ACC112 (cell line): Measurements from ENCODE around the gene C2orf49.

ENCODE experiments used
- H2AFZ ChIP-seq: fragments of 200-600 bp; sonication (generic); one replicate; pipeline ENCODE4 v1.6.0; 2017; ENCODE audit warnings: antibody characterized with exemption, low read length; ENCODE audit not compliant: unreplicated experiment
- H3K27ac ChIP-seq: fragments of 200-600 bp; sonication (generic); 2 replicates; pipeline ENCODE4 v1.5.1; 2014; ENCODE audit warnings: low read depth, mild to moderate bottlenecking, antibody characterized with exemption, low read length, moderate library complexity
- H3K27me3 ChIP-seq: fragments of 200-600 bp; sonication (generic); 2 replicates; pipeline ENCODE4 v1.6.1; 2014; ENCODE audit warnings: mild to moderate bottlenecking, antibody characterized with exemption, low read length, moderate library complexity, mixed read lengths; ENCODE audit not compliant: insufficient read depth
- H3K36me3 ChIP-seq: fragments of 200-600 bp; sonication (generic); 2 replicates; pipeline ENCODE4 v1.6.1; 2016; ENCODE audit warnings: mild to moderate bottlenecking, antibody characterized with exemption, low read length, moderate library complexity, mixed read lengths; ENCODE audit not compliant: insufficient read depth
- H3K4me1 ChIP-seq: fragments of 200-600 bp; sonication (generic); one replicate; pipeline ENCODE4 v1.6.1; 2016; ENCODE audit warnings: low read length, mixed read lengths; ENCODE audit not compliant: insufficient read depth, unreplicated experiment, control insufficient read depth
- H3K4me3 ChIP-seq: fragments of 200-600 bp; sonication (generic); 2 replicates; pipeline ENCODE4 v1.5.1; 2014; ENCODE audit warnings: mild to moderate bottlenecking, low read depth, low read length
- H3K79me2 ChIP-seq: fragments of 200-600 bp; sonication (generic); one replicate; pipeline ENCODE4 v1.6.0; 2016; ENCODE audit warnings: low read length; ENCODE audit not compliant: control insufficient read depth, unreplicated experiment, insufficient read depth

The C2orf49 gene

GRCh38 chr2:105299290-105299689 lies 38.0 kb upstream of the C2orf49 start:
- no peaks in the 10 kb centered on the region for H3K27me3 ChIP-seq
- H3K27ac ChIP-seq, result no peak overlapping the region
- H2AFZ ChIP-seq, result no peak overlapping the region
- no peak overlapping the region for H3K4me3 ChIP-seq
- H3K36me3 ChIP-seq, result peaks cover 10% of the 10 kb centered on the region; the same call in 1 of the 2 replicates
- no peaks in the 10 kb centered on the region for H3K79me2 ChIP-seq
- no peaks in the 10 kb centered on the region for H3K4me1 ChIP-seq

GRCh38 chr2:105301646-105302045 lies 35.7 kb upstream of the C2orf49 start:
- Histone ChIP-seq H3K79me2 (no peaks in the 10 kb centered on the region), H3K27ac (no peak overlapping the region), H3K36me3 (peaks cover 10% of the 10 kb centered on the region; the same call in 1 of the 2 replicates), H2AFZ (no peak overlapping the region), H3K4me1 (no peaks in the 10 kb centered on the region), H3K27me3 (no peaks in the 10 kb centered on the region), H3K4me3 (no peak overlapping the region)

GRCh38 chr2:105307146-105307545 lies 30.2 kb upstream of the C2orf49 start:
- Histone ChIP-seq H3K36me3 (no peaks in the 10 kb centered on the region), H3K4me3 (no peak overlapping the region), H2AFZ (no peak overlapping the region), H3K27ac (no peak overlapping the region), H3K4me1 (no peaks in the 10 kb centered on the region), H3K27me3 (no peaks in the 10 kb centered on the region), H3K79me2 (no peaks in the 10 kb centered on the region)

GRCh38 chr2:105307550-105307949 lies 29.8 kb upstream of the C2orf49 start:
- Histone ChIP-seq H3K4me3 (no peak overlapping the region), H3K79me2 (no peaks in the 10 kb centered on the region), H3K27ac (no peak overlapping the region), H2AFZ (no peak overlapping the region), H3K27me3 (no peaks in the 10 kb centered on the region), H3K36me3 (no peaks in the 10 kb centered on the region), H3K4me1 (no peaks in the 10 kb centered on the region)

GRCh38 chr2:105307962-105308361 lies 29.4 kb upstream of the C2orf49 start:
- Histone ChIP-seq H3K4me1 (no peaks in the 10 kb centered on the region), H3K27me3 (no peaks in the 10 kb centered on the region), H3K36me3 (no peaks in the 10 kb centered on the region), H3K4me3 (no peak overlapping the region), H2AFZ (no peak overlapping the region), H3K27ac (no peak overlapping the region), H3K79me2 (no peaks in the 10 kb centered on the region)

GRCh38 chr2:105308382-105309146 lies 28.8 kb upstream of the C2orf49 start:
- Histone ChIP-seq H3K27ac (no peak overlapping the region), H3K79me2 (no peaks in the 10 kb centered on the region), H3K4me1 (no peaks in the 10 kb centered on the region), H3K4me3 (no peak overlapping the region), H3K36me3 (no peaks in the 10 kb centered on the region), H2AFZ (no peak overlapping the region), H3K27me3 (no peaks in the 10 kb centered on the region)

GRCh38 chr2:105309147-105309545 lies 28.2 kb upstream of the C2orf49 start:
- no peak overlapping the region for H2AFZ ChIP-seq
- H3K79me2 ChIP-seq, result no peaks in the 10 kb centered on the region
- no peaks in the 10 kb centered on the region for H3K4me1 ChIP-seq
- H3K4me3 ChIP-seq, result no peak overlapping the region
- no peak overlapping the region for H3K27ac ChIP-seq
- H3K27me3 ChIP-seq, result no peaks in the 10 kb centered on the region
- H3K36me3 ChIP-seq, result no peaks in the 10 kb centered on the region

- Histone ChIP-seq H3K79me2 (peaks cover 9% of the 10 kb centered on the region), H3K27ac (no peak overlapping the region), H3K4me1 (no peaks in the 10 kb centered on the region), H3K36me3 (no peaks in the 10 kb centered on the region), H3K4me3 (no peak overlapping the region), H2AFZ (no peak overlapping the region), H3K27me3 (no peaks in the 10 kb centered on the region)
Measured at GRCh38 chr2:105313877-105314276, 23.5 kb upstream of the C2orf49 start.

GRCh38 chr2:105315314-105315713 lies 22.0 kb upstream of the C2orf49 start:
- Histone ChIP-seq H3K27me3 (no peaks in the 10 kb centered on the region), H3K4me3 (no peak overlapping the region), H3K4me1 (no peaks in the 10 kb centered on the region), H3K27ac (no peak overlapping the region), H3K36me3 (no peaks in the 10 kb centered on the region), H2AFZ (no peak overlapping the region), H3K79me2 (peaks cover 9% of the 10 kb centered on the region)

- H3K36me3 ChIP-seq, result no peaks in the 10 kb centered on the region
- no peak overlapping the region for H3K27ac ChIP-seq
- no peak overlapping the region for H2AFZ ChIP-seq
- H3K4me1 ChIP-seq, result peaks cover 5% of the 10 kb centered on the region
- H3K4me3 ChIP-seq, result no peak overlapping the region
- no peaks in the 10 kb centered on the region for H3K27me3 ChIP-seq
- H3K79me2 ChIP-seq, result peaks cover 21% of the 10 kb centered on the region
Measured at GRCh38 chr2:105317937-105318336, 19.4 kb upstream of the C2orf49 start.

- no peak overlapping the region for H3K27ac ChIP-seq
- no peak overlapping the region for H3K4me3 ChIP-seq
Measured at GRCh38 chr2:105320651-105321215, 16.6 kb upstream of the C2orf49 start.

More at GRCh38 chr2:105320651-105321215, 16.6 kb upstream of the C2orf49 start:
- H3K4me1 ChIP-seq, result peaks cover 19% of the 10 kb centered on the region
- no peaks in the 10 kb centered on the region for H3K36me3 ChIP-seq
- no peak overlapping the region for H2AFZ ChIP-seq
- H3K27me3 ChIP-seq, result no peaks in the 10 kb centered on the region
- H3K79me2 ChIP-seq, result peaks cover 27% of the 10 kb centered on the region
